Right lobe of liver (tissue), 4 donors: ENCODE measurements around the gene FBN3.

Experiments
- POLR2A ChIP-seq: fragments of 450-650 bp; IDR thresholded peaks from one replicate; pipeline ENCODE4 v1.6.1; 2017; ENCODE audit warnings: antibody characterized with exemption, mild to moderate bottlenecking
- TF ChIP-seq, protein P1 (sequence below), 4 donors: fragments of 200-600 bp in 3 of 4; fragments of 450-650 bp in 1 of 4; IDR thresholded peaks; one replicate each; pipeline versions ENCODE4 v1.5.1 to v1.8.0; 2016 to 2022; ENCODE audit warnings: antibody characterized with exemption in 4 of 4, mild to moderate bottlenecking in 2 of 4
- donor health status: DM: no; HTN: no; CAD: no.
- donor health status: DM: no; HTN: no; CAD: no.
- donor health status: DM: no; HTN: yes; CAD: no.

DNA sequence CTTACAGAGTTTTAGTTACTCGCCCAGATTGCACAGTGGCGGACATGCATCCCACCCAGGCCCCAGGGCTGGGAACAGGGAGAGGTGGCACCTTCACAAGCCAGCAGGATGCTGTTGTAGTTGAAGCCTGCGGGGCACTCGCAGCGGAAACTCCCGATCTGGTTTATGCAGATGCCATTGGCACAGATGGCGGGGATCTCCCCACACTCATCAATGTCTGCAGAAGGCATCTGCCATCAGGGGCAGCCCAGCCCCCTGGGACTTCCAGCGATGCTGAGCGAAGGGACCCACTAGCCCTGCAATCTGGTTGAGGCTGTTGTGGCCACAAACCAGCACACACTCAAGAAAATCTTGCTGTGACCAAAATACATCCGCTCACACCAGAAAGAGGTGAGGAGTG lies 52.2 kb downstream of the FBN3 start:
- TF ChIP-seq, protein P1, sequence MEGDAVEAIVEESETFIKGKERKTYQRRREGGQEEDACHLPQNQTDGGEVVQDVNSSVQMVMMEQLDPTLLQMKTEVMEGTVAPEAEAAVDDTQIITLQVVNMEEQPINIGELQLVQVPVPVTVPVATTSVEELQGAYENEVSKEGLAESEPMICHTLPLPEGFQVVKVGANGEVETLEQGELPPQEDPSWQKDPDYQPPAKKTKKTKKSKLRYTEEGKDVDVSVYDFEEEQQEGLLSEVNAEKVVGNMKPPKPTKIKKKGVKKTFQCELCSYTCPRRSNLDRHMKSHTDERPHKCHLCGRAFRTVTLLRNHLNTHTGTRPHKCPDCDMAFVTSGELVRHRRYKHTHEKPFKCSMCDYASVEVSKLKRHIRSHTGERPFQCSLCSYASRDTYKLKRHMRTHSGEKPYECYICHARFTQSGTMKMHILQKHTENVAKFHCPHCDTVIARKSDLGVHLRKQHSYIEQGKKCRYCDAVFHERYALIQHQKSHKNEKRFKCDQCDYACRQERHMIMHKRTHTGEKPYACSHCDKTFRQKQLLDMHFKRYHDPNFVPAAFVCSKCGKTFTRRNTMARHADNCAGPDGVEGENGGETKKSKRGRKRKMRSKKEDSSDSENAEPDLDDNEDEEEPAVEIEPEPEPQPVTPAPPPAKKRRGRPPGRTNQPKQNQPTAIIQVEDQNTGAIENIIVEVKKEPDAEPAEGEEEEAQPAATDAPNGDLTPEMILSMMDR (IDR thresholded peaks at IDR 0.05): no peak
- no peak for TF ChIP-seq POLR2A
